Body of pancreas (tissue), 4 donors: ENCODE data around the gene MTA3. TPM values are rescaled to one million over a fixed set of nuclear protein-coding genes. Genes with fewer than 3 reads are reported as not detected.
"Not testable (repeated sequence)": the region's sequence is repeated elsewhere in the genome, so short reads cannot be mapped to it uniquely, and the experiment has no call there.

Experiments used
- ATAC-seq: fragments of 150-250 bp; one replicate; pipeline ENCODE4 v1.9.1; 2016
- DNase-seq, 4 donors: peaks; one replicate each; pipeline ENCODE4 v3.0.0-alpha.2; 2019
- H3K27ac ChIP-seq, 4 donors: fragments of 200-600 bp; sonication (generic); 1 replicate in 3 of 4; 2 replicates in 1 of 4; pipeline versions ENCODE4 v1.5.1 to v1.6.1; 2016 to 2019; ENCODE audit warnings: mild to moderate bottlenecking in 1 of 4, mixed read lengths in 1 of 4, moderate library complexity in 1 of 4
- H3K27me3 ChIP-seq, 2 donors: fragments of 200-600 bp; sonication (generic); one replicate each; pipeline ENCODE4 v1.6.0; 2016; ENCODE audit warnings: mild to moderate bottlenecking in 1 of 2
- H3K36me3 ChIP-seq, 2 donors: fragments of 200-600 bp; sonication (generic); replicated peaks in 1 of 2; 2 replicates each; pipeline ENCODE4 v1.5.1; 2016; ENCODE audit warnings: low read depth in 2 of 2; ENCODE audit not compliant: insufficient read depth in 1 of 2
- H3K4me1 ChIP-seq: fragments of 200-600 bp; sonication (generic); one replicate; pipeline ENCODE4 v1.6.0; 2016
- H3K4me3 ChIP-seq, 2 donors: fragments of 200-600 bp; sonication (generic); 1 replicate in 1 of 2; 2 replicates in 1 of 2; pipeline ENCODE4 v1.5.1; 2016 to 2019
- H3K9me3 ChIP-seq, 3 donors: fragments of 200-600 bp; sonication (generic); 1 replicate in 2 of 3; 2 replicates in 1 of 3; pipeline ENCODE4 v1.5.1; 2016
- CTCF ChIP-seq, 7 experiments: fragments of 450-650 bp in 4 of 7; fragments of 200-600 bp in 3 of 7; sonication (generic) in 3 of 7; IDR thresholded peaks; one replicate each; pipeline ENCODE4 v1.5.1; 2016 to 2019; ENCODE audit warnings: antibody characterized with exemption in 7 of 7
- POLR2A ChIP-seq, 3 donors: fragments of 450-650 bp; IDR thresholded peaks; one replicate each; pipeline ENCODE4 v1.6.1; 2016; ENCODE audit warnings: antibody characterized with exemption in 3 of 3, mild to moderate bottlenecking in 2 of 3
- WGBS, 2 donors: methylation state at CpG; one replicate each; pipeline ENCODE4 v1.1.5; 2017; 5-methylcytosine and 5-hydroxymethylcytosine counted together
- intact Hi-C: fragments of 100-400 bp; cut with DNase I; formaldehyde crosslinking; loops from one replicate; pipeline ENCODE4 v1.15.1; 2023
- total RNA-seq, 2 donors: library from RNA; depleted of rRNA; stranded (reverse); fragments of >200 nt; gene quantifications; one replicate each; pipeline ENCODE4 v1.1.0, GENCODE V29; 2016

MTA3 gene
- total RNA-seq, 2 donors from 2014 or later = 23.1 to 31.1 TPM

- intact Hi-C loops = no loop called here
These were observed 7.1 kb downstream of the MTA3 start for GRCh38 chr2:42575458-42576064.

GRCh38 chr2:42578621-42579020 lies 10.2 kb downstream of the MTA3 start:
- Histone ChIP-seq H3K36me3 (no peaks in the 10 kb centered on the region), H3K27ac (no peak overlapping the region), H3K4me3 (no peak overlapping the region), H3K27me3 (no peaks in the 10 kb centered on the region), H3K9me3 (no peaks in the 10 kb centered on the region), H3K4me1 (no peaks in the 10 kb centered on the region)
- intact Hi-C loops = no loop called here
- 78 to 81% methylated on average over 2 of the region's 2 CpGs for WGBS, 2 donors
- TF ChIP-seq POLR2A (IDR thresholded peaks at IDR 0.05) = no peak
- no peak for TF ChIP-seq CTCF (IDR thresholded peaks at IDR 0.05)
- ATAC-seq (no peak), DNase-seq (no peak)

More at GRCh38 chr2:42575458-42576064, 7.1 kb downstream of the MTA3 start:
- 84 to 95% methylated on average over 3 of the region's 3 CpGs for whole genome bisulfite sequencing, 2 donors
- H3K9me3 ChIP-seq = no peaks in the 10 kb centered on the region
- H3K4me1 ChIP-seq = peaks cover 11% of the 10 kb centered on the region
- ATAC-seq (no peak), DNase-seq (no peak)
- no peak overlapping the region for H3K27ac ChIP-seq
- TF ChIP-seq POLR2A (IDR thresholded peaks at IDR 0.05) (no peak), CTCF (IDR thresholded peaks at IDR 0.05) (no peak)
- H3K27me3 ChIP-seq = no peaks in the 10 kb centered on the region
- no peak overlapping the region for H3K4me3 ChIP-seq
- no peaks in the 10 kb centered on the region for H3K36me3 ChIP-seq

GRCh38 chr2:42581257-42581656 lies 12.8 kb downstream of the MTA3 start:
- Histone ChIP-seq H3K4me1 (no peaks in the 10 kb centered on the region), H3K9me3 (no peaks in the 10 kb centered on the region), H3K27ac (no peak overlapping the region), H3K36me3 (no peaks in the 10 kb centered on the region), H3K27me3 (no peaks in the 10 kb centered on the region), H3K4me3 (no peak overlapping the region)
- TF ChIP-seq POLR2A (IDR thresholded peaks at IDR 0.05) (no peak), CTCF (IDR thresholded peaks at IDR 0.05) (no peak)
- intact Hi-C loops = no loop called here
- DNase-seq (no peak), ATAC-seq (no peak)
- WGBS, 2 donors = 98 to 100% methylated on average over 6 of the region's 6 CpGs

DNA sequence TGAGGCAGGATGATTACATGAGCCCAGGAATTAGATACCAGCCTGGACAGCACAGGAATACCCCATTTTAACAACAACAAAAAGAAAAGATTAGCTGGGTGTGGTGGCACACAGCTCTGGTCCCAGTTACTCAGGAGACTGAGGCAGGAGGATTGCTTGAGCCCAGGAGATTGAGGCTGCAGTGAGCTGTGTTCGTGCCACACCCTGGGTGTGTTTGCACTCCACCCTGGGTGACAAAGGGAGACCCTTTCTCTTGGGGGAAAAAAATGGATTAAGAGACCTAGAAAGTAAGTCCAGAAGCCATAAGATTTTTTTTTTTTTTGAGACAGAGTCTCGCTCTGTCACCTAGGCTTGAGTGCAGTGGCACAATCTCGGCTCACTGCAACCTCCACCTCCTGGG lies 16.2 kb downstream of the MTA3 start:
- H3K9me3 ChIP-seq, DNase-seq, H3K27ac ChIP-seq, intact Hi-C loops, H3K36me3 ChIP-seq, H3K27me3 ChIP-seq, H3K4me1 ChIP-seq, ATAC-seq, H3K4me3 ChIP-seq: not testable (repeated sequence)
- 94 to 100% methylated on average over 3 of the region's 3 CpGs for WGBS, 2 donors

GRCh38 chr2:42585779-42586178 lies 17.3 kb downstream of the MTA3 start:
- ATAC-seq (no peak), DNase-seq (no peak)
- H3K9me3 ChIP-seq = no peaks in the 10 kb centered on the region
- no peak overlapping the region for H3K4me3 ChIP-seq
- 85% methylated on average over 4 of the region's 4 CpGs for WGBS, 2 donors
- intact Hi-C loops = no loop called here
- no peak overlapping the region for H3K27ac ChIP-seq
- H3K4me1 ChIP-seq = no peaks in the 10 kb centered on the region
- TF ChIP-seq CTCF (IDR thresholded peaks at IDR 0.05) = no peak
- TF ChIP-seq POLR2A (IDR thresholded peaks at IDR 0.05) = no peak
- H3K36me3 ChIP-seq = no peaks in the 10 kb centered on the region
- H3K27me3 ChIP-seq = no peaks in the 10 kb centered on the region
